ENCODE data around the gene BGLAP. TPM values are rescaled to one million over a fixed set of nuclear protein-coding genes. Genes with fewer than 3 reads are reported as not detected.

Gene BGLAP
- total RNA-seq, 1 donor from 2014 or later, result 0.66 TPM

GRCh38 chr1:156212833-156213643, 28.9 kb upstream of the BGLAP start, which contains the start of gene PMF1:
Gene PMF1 (plus strand): TSS chr1:156213007. CDS start chr1:156213016, 9 bp downstream.
- peak within 1 kb of the TSS; percentile 95 for H3K4me2 ChIP-seq (ENCODE audit: low read length)
- H3K27me3 Mint-ChIP-seq (ENCODE audit: low read depth, unreplicated experiment), result no peaks in the 10 kb centered on the region
- H3K4me1 ChIP-seq (ENCODE audit: insufficient read depth, low read length), result peaks cover 10% of the 10 kb centered on the region
- peak within 1 kb of the TSS; percentile 96 for H2AFZ ChIP-seq (ENCODE audit: low read depth, low read length)
- no peaks in the 10 kb centered on the region for H3K9me3 ChIP-seq (ENCODE audit: insufficient read depth, low read depth, low read length)
- H3K4me3 Mint-ChIP-seq (ENCODE audit: unreplicated experiment), result peak within 1 kb of the TSS; percentile 91
- peak within 1 kb of the TSS; percentile 98 for H3K9ac ChIP-seq (ENCODE audit: low read length)
- no peaks in the 10 kb centered on the region for H3K27me3 ChIP-seq (ENCODE audit: insufficient read depth, low read length)
- peak within 1 kb of the TSS; percentile 99 for H3K27ac ChIP-seq (ENCODE audit: low read depth, low read length)
- peak within 1 kb of the TSS; percentile 99 for H3K27ac Mint-ChIP-seq (ENCODE audit: unreplicated experiment)
- H3K36me3 Mint-ChIP-seq (ENCODE audit: low read depth, unreplicated experiment), result peaks cover 26% of the 10 kb centered on the region
- peaks cover 4% of the 10 kb centered on the region for H3K4me1 Mint-ChIP-seq (ENCODE audit: low read depth, unreplicated experiment)
- peak within 1 kb of the TSS; percentile 92 for H3K4me3 ChIP-seq (ENCODE audit: insufficient read depth, low read depth, low read length)
- no peak for FAIRE-seq
- H3K79me2 ChIP-seq (ENCODE audit: insufficient read depth, low read length), result peaks cover 20% of the 10 kb centered on the region
- peaks cover 6% of the 10 kb centered on the region for H4K20me1 ChIP-seq (ENCODE audit: insufficient read depth, low read length)
- H3K9me3 Mint-ChIP-seq (ENCODE audit: unreplicated experiment), result no peaks in the 10 kb centered on the region
- H3K36me3 ChIP-seq (ENCODE audit: insufficient read depth, low read length), result peaks cover 3% of the 10 kb centered on the region
- peak; percentile 91 for DNase-seq (ENCODE audit: low read depth)
- no peak for TF ChIP-seq CTCF (IDR thresholded peaks at IDR 0.05; ENCODE audit: insufficient read depth, low read depth, low read length)
- no peak for TF ChIP-seq EZH2 (IDR thresholded peaks at IDR 0.05; ENCODE audit: insufficient read depth, low read length)

- H3K4me1 ChIP-seq (ENCODE audit: insufficient read depth, low read length), result peaks cover 13% of the 10 kb centered on the region
- H3K9me3 Mint-ChIP-seq (ENCODE audit: unreplicated experiment), result no peaks in the 10 kb centered on the region
- peak overlapping the region; percentile 91 for H3K4me3 Mint-ChIP-seq (ENCODE audit: unreplicated experiment)
- H3K36me3 ChIP-seq (ENCODE audit: insufficient read depth, low read length), result peaks cover 3% of the 10 kb centered on the region
- peak overlapping the region; percentile 99 for H3K27ac Mint-ChIP-seq (ENCODE audit: unreplicated experiment)
- peak overlapping the region; percentile 99 for H3K27ac ChIP-seq (ENCODE audit: low read depth, low read length)
- peak overlapping the region; percentile 95 for H3K4me2 ChIP-seq (ENCODE audit: low read length)
- peaks cover 6% of the 10 kb centered on the region for H4K20me1 ChIP-seq (ENCODE audit: insufficient read depth, low read length)
- no peaks in the 10 kb centered on the region for H3K9me3 ChIP-seq (ENCODE audit: insufficient read depth, low read depth, low read length)
- H3K9ac ChIP-seq (ENCODE audit: low read length), result peak overlapping the region; percentile 98
- H3K4me1 Mint-ChIP-seq (ENCODE audit: low read depth, unreplicated experiment), result peaks cover 4% of the 10 kb centered on the region
- no peaks in the 10 kb centered on the region for H3K27me3 Mint-ChIP-seq (ENCODE audit: low read depth, unreplicated experiment)
- H3K79me2 ChIP-seq (ENCODE audit: insufficient read depth, low read length), result peaks cover 20% of the 10 kb centered on the region
- H3K27me3 ChIP-seq (ENCODE audit: insufficient read depth, low read length), result no peaks in the 10 kb centered on the region
- H2AFZ ChIP-seq (ENCODE audit: low read depth, low read length), result peak overlapping the region; percentile 96
- H3K4me3 ChIP-seq (ENCODE audit: insufficient read depth, low read depth, low read length), result peak overlapping the region; percentile 92
- TF ChIP-seq CTCF (IDR thresholded peaks at IDR 0.05; ENCODE audit: insufficient read depth, low read depth, low read length) (no peak), EZH2 (IDR thresholded peaks at IDR 0.05; ENCODE audit: insufficient read depth, low read length) (no peak)
- H3K36me3 Mint-ChIP-seq (ENCODE audit: low read depth, unreplicated experiment), result peaks cover 25% of the 10 kb centered on the region
- DNase-seq (ENCODE audit: low read depth) (no peak), FAIRE-seq (no peak)
These were observed 28.4 kb upstream of the BGLAP start for GRCh38 chr1:156213644-156213966.
